HG02973 (cell line): ENCODE data around the gene HDGFL1.

Experiments used
- ATAC-seq: cut with Tn5 transposase; IDR thresholded peaks from one replicate; pipeline ENCODE4 v1.9.1; 2021; ENCODE audit warnings: moderate library complexity; ENCODE audit not compliant: unreplicated experiment

The HDGFL1 gene

GRCh38 chr6:22569281-22570184 lies at the start of gene HDGFL1:
Gene HDGFL1, plus strand, starts transcription at chr6:22569566. Its CDS starts 10 bp downstream, at chr6:22569576.
- no peak for ATAC-seq

GRCh38 chr6:22521035-22521434 lies 48.3 kb upstream of the HDGFL1 start:
- no peak for ATAC-seq

- no peak for ATAC-seq
Observed at GRCh38 chr6:22526736-22527135, 42.6 kb upstream of the HDGFL1 start.

- no peak for ATAC-seq
Observed at GRCh38 chr6:22529866-22530265, 39.5 kb upstream of the HDGFL1 start.

GRCh38 chr6:22530506-22530905 lies 38.9 kb upstream of the HDGFL1 start:
- no peak for ATAC-seq

GRCh38 chr6:22536122-22536521 lies 33.2 kb upstream of the HDGFL1 start:
- ATAC-seq, result no peak

- ATAC-seq, result no peak
Observed at GRCh38 chr6:22544476-22544875, 24.9 kb upstream of the HDGFL1 start.

GRCh38 chr6:22545051-22545450 lies 24.3 kb upstream of the HDGFL1 start:
- ATAC-seq, result no peak

GRCh38 chr6:22546236-22546635 lies 23.1 kb upstream of the HDGFL1 start:
- ATAC-seq, result no peak

GRCh38 chr6:22550971-22551670 lies 18.2 kb upstream of the HDGFL1 start:
- ATAC-seq, result no peak

GRCh38 chr6:22556266-22556665 lies 13.1 kb upstream of the HDGFL1 start:
- no peak for ATAC-seq

GRCh38 chr6:22557007-22557406 lies 12.4 kb upstream of the HDGFL1 start:
- ATAC-seq, result no peak

GRCh38 chr6:22558288-22558882 lies 11.0 kb upstream of the HDGFL1 start:
- no peak for ATAC-seq

- no peak for ATAC-seq
Observed at GRCh38 chr6:22568854-22569253, 512 bp upstream of the HDGFL1 start.

- ATAC-seq, result no peak
Observed at GRCh38 chr6:22570185-22570551, 802 bp downstream of the HDGFL1 start.

- no peak for ATAC-seq
Observed at GRCh38 chr6:22575190-22575589, 5.8 kb downstream of the HDGFL1 start.

- no peak for ATAC-seq
Observed at GRCh38 chr6:22579439-22579838, 10.1 kb downstream of the HDGFL1 start.

GRCh38 chr6:22580337-22580736 lies 11.0 kb downstream of the HDGFL1 start:
- no peak for ATAC-seq

- ATAC-seq, result no peak
Observed at GRCh38 chr6:22582417-22583205, 13.2 kb downstream of the HDGFL1 start.

GRCh38 chr6:22583230-22583629 lies 13.9 kb downstream of the HDGFL1 start:
- no peak for ATAC-seq

- ATAC-seq, result no peak
Observed at GRCh38 chr6:22583927-22584326, 14.6 kb downstream of the HDGFL1 start.
